Trophoblast cell (in vitro differentiated cells and primary cell): Measurements from ENCODE around the gene TET3.
A peak's percentile ranks its signal among the peaks of the same experiment; 100 is the strongest.

Source experiments
- DNase-seq, 2 donors: peaks; one replicate each; pipeline ENCODE4 v3.0.0-alpha.2; 2016
- H2AFZ ChIP-seq: 2 replicates; pipeline ENCODE4 v1.6.1; 2013; ENCODE audit warnings: low read length, moderate library complexity, mild to moderate bottlenecking; ENCODE audit not compliant: insufficient read depth, poor library complexity
- H2AK5ac ChIP-seq: 2 replicates; pipeline ENCODE4 v1.6.1; 2013; ENCODE audit warnings: mild to moderate bottlenecking, low read length
- H2BK120ac ChIP-seq: 2 replicates; pipeline ENCODE4 v1.6.1; 2013; ENCODE audit warnings: low read length, mild to moderate bottlenecking, moderate library complexity; ENCODE audit not compliant: insufficient read depth, poor library complexity
- H2BK12ac ChIP-seq: 2 replicates; pipeline ENCODE4 v1.6.1; 2013; ENCODE audit warnings: mild to moderate bottlenecking, low read length, moderate library complexity
- H2BK5ac ChIP-seq: 2 replicates; pipeline ENCODE4 v1.6.1; 2013; ENCODE audit warnings: low read length, low read depth, moderate library complexity, mild to moderate bottlenecking; ENCODE audit not compliant: poor library complexity
- H3K14ac ChIP-seq: 2 replicates; pipeline ENCODE4 v1.6.1; 2013; ENCODE audit warnings: mild to moderate bottlenecking, low read length
- H3K18ac ChIP-seq: 2 replicates; pipeline ENCODE4 v1.6.1; 2013; ENCODE audit warnings: mild to moderate bottlenecking, low read length
- H3K23ac ChIP-seq: 2 replicates; pipeline ENCODE4 v1.6.1; 2013; ENCODE audit warnings: low read length
- H3K27ac ChIP-seq: 2 replicates; pipeline ENCODE4 v1.5.1; 2013; ENCODE audit warnings: low read depth, mild to moderate bottlenecking, inconsistent platforms, low read length, moderate library complexity
- H3K27me3 ChIP-seq: 2 replicates; pipeline ENCODE4 v1.6.1; 2013; ENCODE audit warnings: inconsistent platforms, mild to moderate bottlenecking, low read length, moderate library complexity; ENCODE audit not compliant: insufficient read depth
- H3K36me3 ChIP-seq, 2 experiments: 1 replicate in 1 of 2; 2 replicates in 1 of 2; pipeline ENCODE4 v1.6.1; 2013; ENCODE audit warnings: low read length in 2 of 2, mild to moderate bottlenecking in 2 of 2, moderate library complexity in 1 of 2; ENCODE audit not compliant: insufficient read depth in 2 of 2, control insufficient read depth in 1 of 2
- H3K4ac ChIP-seq: 2 replicates; pipeline ENCODE4 v1.6.1; 2013; ENCODE audit warnings: low read depth, mild to moderate bottlenecking, low read length, moderate library complexity
- H3K4me1 ChIP-seq, 2 experiments: 1 replicate in 1 of 2; 2 replicates in 1 of 2; pipeline ENCODE4 v1.6.1; 2013; ENCODE audit warnings: low read length in 2 of 2, mild to moderate bottlenecking in 2 of 2, moderate library complexity in 1 of 2; ENCODE audit not compliant: insufficient read depth in 2 of 2, control insufficient read depth in 1 of 2
- H3K4me2 ChIP-seq: 2 replicates; pipeline ENCODE4 v1.6.1; 2013; ENCODE audit warnings: inconsistent platforms, mild to moderate bottlenecking, low read length, moderate library complexity
- H3K4me3 ChIP-seq: 2 replicates; pipeline ENCODE4 v1.5.1; 2013; ENCODE audit warnings: mild to moderate bottlenecking, low read depth, low read length, inconsistent platforms
- H3K79me1 ChIP-seq: one replicate; pipeline ENCODE4 v1.6.1; 2013; ENCODE audit warnings: low read length
- H3K79me2 ChIP-seq: 2 replicates; pipeline ENCODE4 v1.6.1; 2013; ENCODE audit warnings: low read length, mild to moderate bottlenecking; ENCODE audit not compliant: control insufficient read depth, insufficient read depth, poor library complexity
- H3K9ac ChIP-seq: 2 replicates; pipeline ENCODE4 v1.6.1; 2013; ENCODE audit warnings: mild to moderate bottlenecking, low read length
- H3K9me3 ChIP-seq: 2 replicates; pipeline ENCODE4 v1.6.1; 2013; ENCODE audit warnings: low read depth, mild to moderate bottlenecking, control low read depth, inconsistent platforms, low read length; ENCODE audit not compliant: insufficient read depth
- H4K12ac ChIP-seq: 2 replicates; pipeline ENCODE4 v1.6.1; 2013; ENCODE audit warnings: low read depth, mild to moderate bottlenecking, low read length, moderate library complexity
- H4K8ac ChIP-seq: 2 replicates; pipeline ENCODE4 v1.6.1; 2013; ENCODE audit warnings: low read depth, mild to moderate bottlenecking, low read length, moderate library complexity
- H4K91ac ChIP-seq: one replicate; pipeline ENCODE4 v1.6.1; 2013; ENCODE audit warnings: low read depth, mild to moderate bottlenecking, low read length, moderate library complexity
- WGBS: extraction: QIAGEN DNeasy Blood & Tissue Kit; methylation state at CpG from one replicate; pipeline ENCODE4 v1.1.7; 2013; ENCODE audit warnings: missing lambda C conversion rate; ENCODE audit not compliant: insufficient read length, insufficient coverage; ENCODE audit errors: extremely low coverage; 5-methylcytosine and 5-hydroxymethylcytosine counted together

Gene TET3

GRCh38 chr2:74003494-74004211, 18.9 kb downstream of the TET3 start:
- Histone ChIP-seq H3K23ac (no peak overlapping the region), H3K9ac (no peak overlapping the region), H4K12ac (no peak overlapping the region), H2AK5ac (no peak overlapping the region), H2AFZ (no peak overlapping the region), H3K27ac (no peak overlapping the region), H3K4ac (peak overlapping the region; percentile 6), H3K79me2 (peaks cover 4% of the 10 kb centered on the region), H3K14ac (no peak overlapping the region), H3K4me2 (no peak overlapping the region), H2BK5ac (no peak overlapping the region), H3K18ac (no peak overlapping the region), H3K27me3 (no peaks in the 10 kb centered on the region), H4K91ac (no peak overlapping the region), H3K4me1 (peaks cover 13 to 18% of the 10 kb centered on the region in 2 experiments), H3K36me3 (peaks cover 4 to 5% of the 10 kb centered on the region in 2 experiments), H4K8ac (no peak overlapping the region), H3K79me1 (no peaks in the 10 kb centered on the region), H2BK120ac (no peak overlapping the region), H3K4me3 (no peak overlapping the region), H2BK12ac (no peak overlapping the region), H3K9me3 (no peaks in the 10 kb centered on the region)
- DNase-seq: no peak
- WGBS: no CpG with 5 or more reads among the region's 16 CpGs

DNA sequence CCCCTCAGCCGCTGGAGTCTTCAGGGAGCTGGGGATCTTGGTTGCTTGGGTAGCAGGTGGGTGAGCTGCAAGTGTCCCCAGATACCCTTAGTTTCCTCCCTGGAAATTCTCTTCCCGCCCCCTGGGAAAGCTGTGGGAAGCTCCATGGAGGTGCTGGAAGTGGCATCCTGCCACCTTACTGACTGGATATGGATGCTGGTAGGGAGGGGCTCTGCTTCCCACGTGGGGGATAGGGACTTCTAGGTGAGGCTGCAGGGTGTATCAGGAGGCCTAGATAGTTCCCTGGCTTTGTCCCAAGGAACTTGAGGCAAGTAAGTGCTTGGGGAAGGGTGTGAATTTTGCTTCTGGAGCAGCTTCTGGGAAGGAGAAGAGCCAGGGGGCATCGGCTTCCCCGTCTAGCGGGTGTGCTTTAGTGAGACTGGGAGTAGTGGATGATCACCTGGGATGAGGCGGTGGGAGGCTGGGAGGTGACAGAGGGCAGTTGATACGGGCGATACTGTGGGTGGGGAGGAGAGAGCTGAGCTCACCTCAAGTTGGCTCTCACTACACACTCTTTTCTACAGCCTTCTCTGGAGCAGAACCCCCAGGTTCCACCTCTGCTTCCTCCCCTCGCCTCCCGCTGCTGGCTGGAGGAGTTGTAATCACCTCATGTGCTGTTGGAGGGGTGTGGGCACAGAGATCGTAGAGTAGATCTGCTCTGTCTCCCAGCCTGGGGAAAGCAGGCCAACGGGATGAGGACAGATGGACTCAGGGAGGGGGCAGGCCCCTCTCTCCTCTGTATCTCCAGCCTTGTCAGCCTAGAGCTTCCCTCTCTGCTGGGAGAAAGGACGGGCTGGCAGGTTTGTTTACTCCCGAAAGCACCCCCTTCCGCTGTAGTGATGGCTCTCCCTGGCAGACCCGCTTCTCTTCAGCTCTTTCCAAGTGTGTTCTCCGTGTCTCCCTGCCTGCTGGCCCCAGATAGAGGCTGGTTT, 19.8 kb downstream of the TET3 start:
- peak overlapping the region; percentile 6 for H3K4ac ChIP-seq
- H3K9ac ChIP-seq: no peak overlapping the region
- no peaks in the 10 kb centered on the region for H3K9me3 ChIP-seq
- no peaks in the 10 kb centered on the region for H3K79me1 ChIP-seq
- H3K18ac ChIP-seq: peak overlapping the region; percentile 19
- no peak overlapping the region for H2BK120ac ChIP-seq
- H4K12ac ChIP-seq: no peak overlapping the region
- no peak overlapping the region for H2BK5ac ChIP-seq
- H3K14ac ChIP-seq: no peak overlapping the region
- no peaks in the 10 kb centered on the region for H3K27me3 ChIP-seq
- DNase-seq: no peak
- no peak overlapping the region for H3K27ac ChIP-seq
- H3K4me1 ChIP-seq: peaks cover 20 to 26% of the 10 kb centered on the region in 2 experiments
- WGBS: no CpG with 5 or more reads among the region's 18 CpGs
- H2BK12ac ChIP-seq: no peak overlapping the region
- H2AFZ ChIP-seq: no peak overlapping the region
- peaks cover 5 to 8% of the 10 kb centered on the region in 2 experiments for H3K36me3 ChIP-seq
- H4K8ac ChIP-seq: no peak overlapping the region
- no peak overlapping the region for H3K23ac ChIP-seq
- H2AK5ac ChIP-seq: no peak overlapping the region
- no peak overlapping the region for H3K4me3 ChIP-seq
- H4K91ac ChIP-seq: no peak overlapping the region
- H3K4me2 ChIP-seq: no peak overlapping the region
- H3K79me2 ChIP-seq: peaks cover 4% of the 10 kb centered on the region

GRCh38 chr2:74005786-74006185, 21.1 kb downstream of the TET3 start:
- Histone ChIP-seq H2BK12ac (no peak overlapping the region), H3K79me2 (peaks cover 4% of the 10 kb centered on the region), H3K4me3 (no peak overlapping the region), H4K12ac (no peak overlapping the region), H3K36me3 (peaks cover 5 to 8% of the 10 kb centered on the region in 2 experiments), H3K4ac (no peak overlapping the region), H4K8ac (no peak overlapping the region), H3K18ac (no peak overlapping the region), H2BK120ac (no peak overlapping the region), H3K4me2 (no peak overlapping the region), H3K79me1 (peaks cover 3% of the 10 kb centered on the region), H3K9ac (no peak overlapping the region), H2BK5ac (no peak overlapping the region), H2AFZ (no peak overlapping the region), H4K91ac (no peak overlapping the region), H3K4me1 (peaks cover 26% of the 10 kb centered on the region in 2 experiments), H3K27me3 (no peaks in the 10 kb centered on the region), H3K27ac (no peak overlapping the region), H3K14ac (no peak overlapping the region), H3K23ac (no peak overlapping the region), H2AK5ac (no peak overlapping the region), H3K9me3 (no peaks in the 10 kb centered on the region)
- DNase-seq: no peak
- no CpG with 5 or more reads among the region's 8 CpGs for WGBS

- Histone ChIP-seq H3K27ac (no peak overlapping the region), H3K4me2 (no peak overlapping the region), H2BK5ac (no peak overlapping the region), H3K9ac (no peak overlapping the region), H3K9me3 (no peaks in the 10 kb centered on the region), H3K14ac (no peak overlapping the region), H3K18ac (no peak overlapping the region), H3K23ac (no peak overlapping the region), H4K8ac (no peak overlapping the region), H2BK12ac (no peak overlapping the region), H2AK5ac (no peak overlapping the region), H4K12ac (no peak overlapping the region), H3K4ac (no peak overlapping the region), H2BK120ac (no peak overlapping the region), H4K91ac (no peak overlapping the region), H3K4me1 (peaks cover 26% of the 10 kb centered on the region in 2 experiments), H3K27me3 (no peaks in the 10 kb centered on the region), H2AFZ (no peak overlapping the region), H3K79me2 (peaks cover 4% of the 10 kb centered on the region), H3K79me1 (peaks cover 3% of the 10 kb centered on the region), H3K4me3 (no peak overlapping the region), H3K36me3 (peaks cover 5 to 8% of the 10 kb centered on the region in 2 experiments)
- no peak for DNase-seq
- WGBS: no CpG with 5 or more reads among the region's 7 CpGs
These were observed 21.7 kb downstream of the TET3 start for GRCh38 chr2:74006459-74006858.
